GM23338 (cell line): ENCODE data around the gene IVL. TPM values are rescaled to one million over a fixed set of nuclear protein-coding genes. Genes with fewer than 3 reads are reported as not detected.

Source experiments
- ATAC-seq: fragments of 200-7000 bp; cut with Tn5 transposase; 3 replicates; pipeline ENCODE4 v1.9.1; 2020
- DNase-seq: peaks from one replicate; pipeline ENCODE4 v3.0.0-alpha.2; 2015; ENCODE audit warnings: low spot score
- H2AFZ ChIP-seq: fragments of 200-600 bp; sonication (generic); 2 replicates; pipeline ENCODE4 v1.8.0; 2016; ENCODE audit warnings: antibody characterized with exemption, mild to moderate bottlenecking, moderate library complexity
- H3F3A ChIP-seq: fragments of 200-600 bp; sonication (generic); replicated peaks from 2 replicates; pipeline ENCODE4 v1.8.0; 2017; ENCODE audit warnings: antibody characterized with exemption, mixed run types, low read depth
- H3K27ac ChIP-seq: fragments of 200-600 bp; sonication (generic); 2 replicates; pipeline ENCODE4 v1.6.1; 2016; ENCODE audit warnings: low read depth
- H3K27me3 ChIP-seq: fragments of 200-600 bp; sonication (generic); 2 replicates; pipeline ENCODE4 v1.8.0; 2016; ENCODE audit warnings: mild to moderate bottlenecking, mixed run types, moderate library complexity; ENCODE audit not compliant: insufficient read depth
- H3K36me3 ChIP-seq: fragments of 200-600 bp; sonication (generic); 2 replicates; pipeline ENCODE4 v1.8.0; 2016; ENCODE audit warnings: mild to moderate bottlenecking; ENCODE audit not compliant: insufficient read depth
- H3K4me1 ChIP-seq: fragments of 200-600 bp; sonication (generic); 2 replicates; pipeline ENCODE4 v1.8.0; 2016; ENCODE audit warnings: mild to moderate bottlenecking, moderate library complexity; ENCODE audit not compliant: insufficient read depth
- H3K4me2 ChIP-seq: fragments of 200-600 bp; sonication (generic); 2 replicates; pipeline ENCODE4 v1.7.1; 2017; ENCODE audit warnings: mixed run types
- H3K4me3 ChIP-seq: fragments of 200-600 bp; sonication (generic); 2 replicates; pipeline ENCODE4 v1.6.1; 2016; ENCODE audit warnings: mixed run types
- H3K79me2 ChIP-seq: fragments of 200-600 bp; sonication (generic); replicated peaks from 2 replicates; pipeline ENCODE4 v1.8.0; 2017; ENCODE audit warnings: mild to moderate bottlenecking; ENCODE audit not compliant: insufficient read depth
- H3K9me2 ChIP-seq: fragments of 200-600 bp; sonication (generic); 2 replicates; pipeline ENCODE4 v1.8.0; 2017; ENCODE audit not compliant: insufficient read depth
- H4K20me1 ChIP-seq: fragments of 200-600 bp; sonication (generic); replicated peaks from 2 replicates; pipeline ENCODE4 v1.8.0; 2017; ENCODE audit warnings: mild to moderate bottlenecking; ENCODE audit not compliant: insufficient read depth
- H3K27ac Mint-ChIP-seq: 2 replicates; pipeline ENCODE4 v1.8.0; 2020; ENCODE audit warnings: inconsistent platforms, mild to moderate bottlenecking, moderate library complexity, mixed read lengths
- H3K27me3 Mint-ChIP-seq: 3 replicates; pipeline ENCODE4 v1.8.0; 2022; ENCODE audit warnings: low read depth, mild to moderate bottlenecking, moderate library complexity, mixed read lengths, inconsistent platforms; ENCODE audit not compliant: insufficient read depth, poor library complexity
- H3K36me3 Mint-ChIP-seq: 3 replicates; pipeline ENCODE4 v1.8.0; 2021; ENCODE audit warnings: low read depth, mild to moderate bottlenecking, inconsistent platforms, moderate library complexity, mixed read lengths
- H3K4me1 Mint-ChIP-seq: 3 replicates; pipeline ENCODE4 v1.8.0; 2020; ENCODE audit warnings: mild to moderate bottlenecking, inconsistent platforms, mixed read lengths
- H3K4me3 Mint-ChIP-seq: 3 replicates; pipeline ENCODE4 v1.8.0; 2021; ENCODE audit warnings: moderate library complexity, mild to moderate bottlenecking, inconsistent platforms, mixed read lengths
- H3K9me3 Mint-ChIP-seq: 3 replicates; pipeline ENCODE4 v1.8.0; 2020; ENCODE audit warnings: moderate library complexity, mild to moderate bottlenecking, inconsistent platforms, mixed read lengths
- CREB1 ChIP-seq: fragments of 250-450 bp; sonication (Bioruptor Pico); IDR thresholded peaks from 2 replicates; pipeline ENCODE4 v1.5.0; 2020; ENCODE audit warnings: low read depth, mild to moderate bottlenecking, moderate library complexity
- CTCF ChIP-seq, 2 experiments: fragments of 200-600 bp in 1 of 2; sonication (generic) in 1 of 2; conservative IDR thresholded peaks; 2 replicates each; pipeline versions ENCODE4 v1.5.1 to v1.6.1; 2016 to 2017; ENCODE audit warnings: antibody characterized with exemption in 2 of 2, low read depth in 2 of 2, mild to moderate bottlenecking in 2 of 2, moderate library complexity in 1 of 2
- ETS1 ChIP-seq: IDR thresholded peaks from 2 replicates; pipeline ENCODE4 v1.6.1; 2016; ENCODE audit warnings: antibody characterized with exemption
- EZH2 ChIP-seq: fragments of 200-600 bp; sonication (generic); IDR thresholded peaks from one replicate; pipeline ENCODE4 v1.8.0; 2017; ENCODE audit warnings: antibody characterized with exemption, mild to moderate bottlenecking, low read depth; ENCODE audit not compliant: unreplicated experiment
- EZH2phosphoT487 ChIP-seq: fragments of 200-600 bp; sonication (generic); IDR thresholded peaks from one replicate; pipeline ENCODE4 v1.8.1; 2018; ENCODE audit warnings: antibody characterized with exemption; ENCODE audit not compliant: unreplicated experiment
- JUNB ChIP-seq: IDR thresholded peaks from one replicate; pipeline ENCODE4 v1.6.1; 2016; ENCODE audit warnings: antibody characterized with exemption; ENCODE audit not compliant: unreplicated experiment
- NANOG ChIP-seq: IDR thresholded peaks from 2 replicates; pipeline ENCODE4 v1.6.1; 2016; ENCODE audit warnings: antibody characterized with exemption, borderline replicate concordance
- POLR2AphosphoS5 ChIP-seq: IDR thresholded peaks from 2 replicates; pipeline ENCODE4 v1.6.1; 2016; ENCODE audit warnings: antibody characterized with exemption, low read depth
- REST ChIP-seq: IDR thresholded peaks from one replicate; pipeline ENCODE4 v1.6.1; 2018; ENCODE audit warnings: antibody characterized with exemption; ENCODE audit not compliant: unreplicated experiment
- STAT1 ChIP-seq: IDR thresholded peaks from one replicate; pipeline ENCODE4 v1.6.1; 2016; ENCODE audit warnings: antibody characterized with exemption; ENCODE audit not compliant: unreplicated experiment
- ZNF114 ChIP-seq: fragments of 250-450 bp; sonication (Bioruptor Pico); IDR thresholded peaks from 2 replicates; pipeline ENCODE4 v1.5.0; 2020; ENCODE audit warnings: mild to moderate bottlenecking, moderate library complexity
- ZNF331 ChIP-seq: fragments of 250-450 bp; sonication (Bioruptor Pico); IDR thresholded peaks from 2 replicates; pipeline ENCODE4 v1.5.0; 2020; ENCODE audit warnings: low read depth, mild to moderate bottlenecking, moderate library complexity
- ZNF462 ChIP-seq: fragments of 250-450 bp; sonication (Bioruptor Pico); IDR thresholded peaks from 2 replicates; pipeline ENCODE4 v1.5.0; 2020; ENCODE audit warnings: mild to moderate bottlenecking, moderate library complexity
- polyA plus RNA-seq: library from polyadenylated mRNA; unstranded; fragments of >200 nt; fragmentation: Nextera tagmentation; extraction: Ambion mirVana; gene quantifications from 2 replicates; pipeline ENCODE4 v1.2.1, GENCODE V29; 2016
- total RNA-seq: library from RNA; depleted of rRNA; stranded (reverse); fragments of >200 nt; shearing (Covaris generic); gene quantifications from 2 replicates; pipeline ENCODE4 v1.2.3, GENCODE V29; 2014

The IVL gene
- total and polyA plus RNA-seq, 2 experiments from 2014 or later: not detected

GRCh38 chr1:152879559-152880198 lies 28.7 kb upstream of the IVL start:
- peaks cover 2% of the 10 kb centered on the region; the same call in 2 of the 3 replicates for H3K9me3 Mint-ChIP-seq
- H3F3A ChIP-seq: no peaks in the 10 kb centered on the region
- H3K27ac Mint-ChIP-seq: no peak overlapping the region
- H3K4me1 ChIP-seq: no peaks in the 10 kb centered on the region
- no peak overlapping the region for H3K27ac ChIP-seq
- no peak overlapping the region for H3K4me2 ChIP-seq
- H3K27me3 Mint-ChIP-seq: peaks cover 6% of the 10 kb centered on the region
- no peaks in the 10 kb centered on the region for H4K20me1 ChIP-seq
- H3K4me3 ChIP-seq: no peak overlapping the region
- H3K27me3 ChIP-seq: no peaks in the 10 kb centered on the region
- H3K36me3 ChIP-seq: no peaks in the 10 kb centered on the region
- no peak overlapping the region for H2AFZ ChIP-seq
- ATAC-seq (no peak), DNase-seq (no peak)
- no peaks in the 10 kb centered on the region for H3K79me2 ChIP-seq
- TF ChIP-seq NANOG: no peak
- TF ChIP-seq CTCF (conservative IDR thresholded peaks at IDR 0.05; ENCODE audit: low read depth in 2 of 2): no peak
- no peak for TF ChIP-seq STAT1
- TF ChIP-seq ETS1: no peak
- TF ChIP-seq ZNF462: no peak
- TF ChIP-seq ZNF114 (CRISPR knock-in tag): no peak
- TF ChIP-seq EZH2: no peak
- no peak for TF ChIP-seq EZH2phosphoT487
- TF ChIP-seq JUNB: no peak
- TF ChIP-seq CREB1: no peak
- no peak for TF ChIP-seq ZNF331 (CRISPR knock-in tag)
- TF ChIP-seq REST: no peak
- no peak for TF ChIP-seq POLR2AphosphoS5
- H3K4me3 Mint-ChIP-seq: no peak overlapping the region
- no peaks in the 10 kb centered on the region for H3K4me1 Mint-ChIP-seq
- 0 out of 2 replicates have a peak, but pooled peaks cover 6% of the 10 kb centered on the region for H3K9me2 ChIP-seq
- peaks cover 3% of the 10 kb centered on the region; the same call in 1 of the 3 replicates for H3K36me3 Mint-ChIP-seq
